Esophagus muscularis mucosa (tissue), 4 donors: Measurements from ENCODE around the gene ZNF398. TPM values are rescaled to one million over a fixed set of nuclear protein-coding genes. Genes with fewer than 3 reads are reported as not detected.
A peak's percentile ranks its signal among the peaks of the same experiment; 100 is the strongest.

ENCODE experiments used
- DNase-seq: peaks from one replicate; pipeline ENCODE4 v3.0.0-alpha.2; 2017; ENCODE audit errors: extremely low spot score
- H3K27ac ChIP-seq, 4 donors: fragments of 200-600 bp; sonication (generic); replicated peaks in 1 of 4; 1 replicate in 3 of 4; 2 replicates in 1 of 4; pipeline ENCODE4 v1.5.1; 2016 to 2019; ENCODE audit warnings: mild to moderate bottlenecking in 1 of 4
- H3K27me3 ChIP-seq, 4 donors: fragments of 200-600 bp; sonication (generic); one replicate each; pipeline versions ENCODE4 v1.5.1 to v1.6.0; 2016 to 2019
- H3K36me3 ChIP-seq, 4 donors: fragments of 200-600 bp; sonication (generic); one replicate each; pipeline ENCODE4 v1.5.1; 2016 to 2019
- H3K4me1 ChIP-seq, 4 donors: fragments of 200-600 bp; sonication (generic); one replicate each; pipeline ENCODE4 v1.5.1; 2016 to 2019
- H3K4me3 ChIP-seq, 4 donors: fragments of 200-600 bp; sonication (generic); 1 replicate in 2 of 4; 2 replicates in 2 of 4; pipeline ENCODE4 v1.5.1; 2016 to 2019; ENCODE audit warnings: mild to moderate bottlenecking in 4 of 4, moderate library complexity in 1 of 4
- H3K9me3 ChIP-seq, 4 donors: fragments of 200-600 bp; sonication (generic); 1 replicate in 3 of 4; 2 replicates in 1 of 4; pipeline ENCODE4 v1.5.1; 2016 to 2019
- EP300 ChIP-seq: sonication (generic); formaldehyde crosslinking; IDR thresholded peaks from one replicate; pipeline ENCODE4 v1.6.1; 2017; ENCODE audit warnings: antibody characterized with exemption
- POLR2A ChIP-seq: fragments of 450-650 bp; IDR thresholded peaks from one replicate; pipeline ENCODE4 v1.6.1; 2017; ENCODE audit warnings: antibody characterized with exemption, moderate library complexity, mild to moderate bottlenecking, low read depth
- POLR2AphosphoS5 ChIP-seq, 2 donors: sonication (generic); formaldehyde crosslinking; IDR thresholded peaks; one replicate each; pipeline ENCODE4 v1.6.1; 2017; ENCODE audit warnings: antibody characterized with exemption in 2 of 2
- WGBS: methylation state at CpG from one replicate; pipeline ENCODE4 v1.1.5; 2018; 5-methylcytosine and 5-hydroxymethylcytosine counted together
- intact Hi-C: fragments of 100-400 bp; cut with DNase I; formaldehyde crosslinking; loops from one replicate; pipeline ENCODE4 v1.15.1; 2023
- total RNA-seq, 4 donors: library from RNA; depleted of rRNA; stranded (reverse); fragments of >200 nt; gene quantifications; one replicate each; pipeline versions ENCODE4 v1.1.0 to v1.2.1, GENCODE V29; 2016
- TF ChIP-seq, protein P1 (sequence below), 3 experiments: fragments of 200-600 bp in 2 of 3; fragments of 450-650 bp in 1 of 3; sonication (generic) in 2 of 3; IDR thresholded peaks; one replicate each; pipeline ENCODE4 v1.5.1; 2017 to 2019; ENCODE audit warnings: antibody characterized with exemption in 3 of 3, mild to moderate bottlenecking in 2 of 3, moderate library complexity in 1 of 3

Gene ZNF398
- total RNA-seq, 4 donors from 2014 or later = 16.9 to 22.6 (median 19.2) TPM

DNA sequence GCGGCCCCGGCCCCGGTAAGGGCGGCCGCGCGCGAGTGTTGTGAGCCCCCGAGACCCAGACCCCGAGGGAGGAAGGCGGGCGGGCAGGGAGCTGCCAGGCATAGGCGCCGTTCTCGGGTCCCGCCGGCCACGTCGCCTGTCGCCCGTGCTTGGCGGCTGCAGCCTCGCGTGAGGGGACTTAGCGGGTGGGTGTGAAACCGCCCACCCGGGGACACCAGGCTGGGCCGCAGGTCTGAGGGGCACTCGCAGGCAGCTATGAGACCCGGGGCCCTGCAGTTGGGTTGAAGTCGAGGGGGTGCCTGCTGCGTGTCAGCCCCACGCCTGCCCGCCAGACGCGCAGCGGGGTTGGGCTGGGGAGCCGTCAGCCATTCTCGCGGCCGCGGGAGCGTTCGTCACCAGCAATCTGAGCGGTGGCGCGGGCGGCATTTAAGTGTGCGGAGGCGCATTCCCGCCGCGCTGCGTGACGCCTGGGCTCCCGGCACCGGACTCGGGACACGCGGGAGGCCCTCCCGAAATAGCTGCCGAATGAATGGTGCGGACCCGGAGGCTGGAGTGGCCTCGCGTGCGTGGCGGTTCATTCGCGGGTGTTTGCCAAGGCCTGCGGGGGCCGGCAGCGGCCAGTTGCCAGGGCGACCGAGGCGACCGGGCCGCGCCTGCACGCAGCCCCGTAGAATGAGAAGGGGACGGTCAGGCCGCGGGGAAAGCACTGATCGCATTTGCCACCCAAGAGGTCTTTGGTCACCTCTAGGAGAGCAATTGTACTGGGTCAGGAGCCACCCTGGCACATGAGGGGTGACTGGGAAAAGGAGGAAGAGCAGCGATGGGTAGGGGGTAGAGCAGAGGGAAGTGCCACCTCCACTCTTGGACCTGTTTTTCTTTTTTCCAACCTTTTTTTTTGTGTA, 750 bp downstream of the ZNF398 start:
- no peak for DNase-seq
- TF ChIP-seq EP300 (no peak), POLR2A (no peak), POLR2AphosphoS5 (IDR thresholded peaks at IDR 0.05) (no peak)
- TF ChIP-seq, protein P1, sequence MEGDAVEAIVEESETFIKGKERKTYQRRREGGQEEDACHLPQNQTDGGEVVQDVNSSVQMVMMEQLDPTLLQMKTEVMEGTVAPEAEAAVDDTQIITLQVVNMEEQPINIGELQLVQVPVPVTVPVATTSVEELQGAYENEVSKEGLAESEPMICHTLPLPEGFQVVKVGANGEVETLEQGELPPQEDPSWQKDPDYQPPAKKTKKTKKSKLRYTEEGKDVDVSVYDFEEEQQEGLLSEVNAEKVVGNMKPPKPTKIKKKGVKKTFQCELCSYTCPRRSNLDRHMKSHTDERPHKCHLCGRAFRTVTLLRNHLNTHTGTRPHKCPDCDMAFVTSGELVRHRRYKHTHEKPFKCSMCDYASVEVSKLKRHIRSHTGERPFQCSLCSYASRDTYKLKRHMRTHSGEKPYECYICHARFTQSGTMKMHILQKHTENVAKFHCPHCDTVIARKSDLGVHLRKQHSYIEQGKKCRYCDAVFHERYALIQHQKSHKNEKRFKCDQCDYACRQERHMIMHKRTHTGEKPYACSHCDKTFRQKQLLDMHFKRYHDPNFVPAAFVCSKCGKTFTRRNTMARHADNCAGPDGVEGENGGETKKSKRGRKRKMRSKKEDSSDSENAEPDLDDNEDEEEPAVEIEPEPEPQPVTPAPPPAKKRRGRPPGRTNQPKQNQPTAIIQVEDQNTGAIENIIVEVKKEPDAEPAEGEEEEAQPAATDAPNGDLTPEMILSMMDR (IDR thresholded peaks at IDR 0.05) = no peak

DNA sequence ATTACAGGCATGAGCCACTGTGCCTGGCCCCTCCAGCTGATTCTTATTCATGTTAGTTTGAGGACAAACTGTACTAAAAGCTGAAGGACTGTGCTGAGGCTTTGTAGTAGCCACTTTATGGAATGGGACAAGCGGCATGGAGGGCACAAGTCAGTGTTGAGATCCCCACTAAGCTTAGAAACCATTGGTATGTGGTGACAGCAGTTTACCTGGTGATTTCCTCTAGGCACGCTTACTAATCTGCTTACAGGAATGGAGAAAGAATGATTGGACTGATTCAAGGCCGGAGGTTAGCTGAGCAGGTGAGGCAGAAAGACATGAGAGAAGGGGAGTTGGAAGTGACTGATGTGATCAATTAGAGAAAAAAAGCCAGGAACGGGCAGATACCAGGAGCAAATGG, 3.7 kb downstream of the ZNF398 start:
- WGBS = 66% methylated on average over 4 of the region's 4 CpGs

More for the DNA sequence above, 750 bp downstream of the ZNF398 start:
- Histone ChIP-seq H3K9me3 (no peaks in the 10 kb centered on the region), H3K27me3 (no peaks in the 10 kb centered on the region), H3K27ac (peak overlapping the region; percentile 88 to 95 (median 94)), H3K4me1 (peaks cover 10 to 32% (median 29%) of the 10 kb centered on the region in 4 donors), H3K4me3 (peak overlapping the region; percentile 82 to 96 (median 92)), H3K36me3 (no peaks in the 10 kb centered on the region)
- intact Hi-C loops = loop anchor here (2.0 to 5.0 kb wide), 2 partner anchors 21 to 49 kb away; partner anchors contain the start of genes ZNF282 and ZNF425
- 0% methylated on average over 7 of the region's 86 CpGs for WGBS

DNA sequence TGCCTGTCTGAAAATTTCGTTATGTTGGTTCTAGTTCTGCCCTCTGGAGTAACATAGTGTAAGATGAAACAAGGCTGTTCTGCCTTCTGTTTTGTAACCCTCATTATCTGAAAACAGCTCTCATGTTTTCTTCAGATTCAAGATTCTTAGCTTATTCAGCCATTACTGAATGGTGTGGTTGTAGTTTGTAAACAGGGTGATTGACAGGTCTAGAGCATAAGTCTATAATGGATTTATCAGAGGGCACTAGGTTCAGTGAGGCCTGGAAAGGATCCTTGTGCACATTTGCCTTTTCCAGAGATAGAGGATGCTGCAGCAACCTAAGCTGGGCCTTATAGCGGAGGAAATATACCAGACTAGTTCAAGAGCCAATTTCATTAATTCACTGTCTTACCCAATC, 6.1 kb downstream of the ZNF398 start:
- WGBS = 95% methylated on average over 2 of the region's 2 CpGs
- Histone ChIP-seq H3K4me1 (peaks cover 10 to 21% (median 19%) of the 10 kb centered on the region in 4 donors), H3K27ac (no peak overlapping the region), H3K36me3 (peaks cover 14 to 43% (median 37%) of the 10 kb centered on the region in 4 donors), H3K27me3 (no peaks in the 10 kb centered on the region), H3K9me3 (no peaks in the 10 kb centered on the region), H3K4me3 (no peak overlapping the region)
- no peak for TF ChIP-seq POLR2A
- no peak for TF ChIP-seq POLR2AphosphoS5 (IDR thresholded peaks at IDR 0.05)
- TF ChIP-seq, protein P1 (IDR thresholded peaks at IDR 0.05) = no peak
- no peak for TF ChIP-seq EP300
- intact Hi-C loops = no loop called here
- no peak for DNase-seq

More for the DNA sequence above, 3.7 kb downstream of the ZNF398 start:
- TF ChIP-seq POLR2A (no peak), EP300 (no peak), POLR2AphosphoS5 (IDR thresholded peaks at IDR 0.05) (no peak)
- TF ChIP-seq, protein P1 (IDR thresholded peaks at IDR 0.05) = no peak
- H3K9me3 ChIP-seq = no peaks in the 10 kb centered on the region
- intact Hi-C loops = no loop called here
- peaks cover 10 to 33% (median 30%) of the 10 kb centered on the region in 4 donors for H3K4me1 ChIP-seq
- no peak overlapping the region for H3K4me3 ChIP-seq
- H3K27ac ChIP-seq = no peak overlapping the region
- no peaks in the 10 kb centered on the region for H3K27me3 ChIP-seq
- DNase-seq = no peak
- peaks cover 14 to 26% (median 19%) of the 10 kb centered on the region in 4 donors for H3K36me3 ChIP-seq

DNA sequence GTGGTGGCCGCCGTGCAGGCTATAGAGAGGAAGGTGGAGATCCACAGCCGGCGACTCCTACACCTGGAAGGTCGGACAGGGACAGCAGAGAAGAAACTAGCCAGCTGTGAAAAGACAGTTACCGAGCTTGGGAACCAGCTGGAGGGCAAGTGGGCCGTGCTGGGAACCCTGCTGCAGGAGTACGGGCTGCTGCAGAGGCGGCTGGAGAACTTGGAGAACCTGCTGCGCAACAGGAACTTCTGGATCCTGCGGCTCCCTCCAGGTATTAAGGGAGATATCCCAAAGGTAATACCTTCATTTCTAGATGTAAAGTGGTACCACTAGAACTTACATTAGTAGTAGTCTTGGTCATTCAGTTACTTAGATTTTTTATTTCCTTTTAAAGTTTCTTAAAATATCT, 6.8 kb downstream of the ZNF398 start:
- intact Hi-C loops = no loop called here
- no peak for DNase-seq
- H3K4me3 ChIP-seq = no peak overlapping the region
- no peaks in the 10 kb centered on the region for H3K27me3 ChIP-seq
- no peak for TF ChIP-seq EP300
- no peak for TF ChIP-seq POLR2A
- TF ChIP-seq, protein P1 (IDR thresholded peaks at IDR 0.05) = no peak
- no peak for TF ChIP-seq POLR2AphosphoS5 (IDR thresholded peaks at IDR 0.05)
- peaks cover 3 to 14% (median 12%) of the 10 kb centered on the region in 4 donors for H3K4me1 ChIP-seq
- 85% methylated on average over 11 of the region's 11 CpGs for WGBS
- H3K36me3 ChIP-seq = peaks cover 14 to 46% (median 39%) of the 10 kb centered on the region in 4 donors
- no peaks in the 10 kb centered on the region for H3K9me3 ChIP-seq
- H3K27ac ChIP-seq = no peak overlapping the region
